Naive thymus-derived CD8-positive, alpha-beta T cell (primary cell): ENCODE data around the gene LCLAT1. TPM values are rescaled to one million over a fixed set of nuclear protein-coding genes. Genes with fewer than 3 reads are reported as not detected.

Experiments
- ATAC-seq, 2 donors: fragments of 150-1000 bp; cut with Tn5 transposase in 1 of 2; sonication (Bioruptor Pico), chemical (Tn5 transposase) in 1 of 2; 1 replicate in 1 of 2; 2 replicates in 1 of 2; pipeline ENCODE4 v1.10.0; 2021; ENCODE audit warnings: mild to moderate bottlenecking in 2 of 2, moderate library complexity in 2 of 2
- POLR2A ChIA-PET: fragments of 350-600 bp; sonication (Branson Sonifier 250); formaldehyde crosslinking; loops from one replicate; lab custom pipeline; 2021; ENCODE audit warnings: antibody characterized with exemption; lab: Charles Lee
- DNase-seq, 10 donors: peaks; one replicate each; pipeline versions ENCODE4 v3.0.0 to v3.0.0-alpha.2; 2020 to 2022
- H3K27ac Mint-ChIP-seq, 10 donors: one replicate each; pipeline ENCODE4 v1.8.0; 2020 to 2022; ENCODE audit warnings: mild to moderate bottlenecking in 10 of 10, mixed read lengths in 10 of 10, moderate library complexity in 4 of 10, inconsistent platforms in 1 of 10
- H3K27me3 Mint-ChIP-seq, 5 donors: one replicate each; pipeline ENCODE4 v1.8.0; 2021 to 2022; ENCODE audit warnings: mixed read lengths in 5 of 5
- H3K36me3 Mint-ChIP-seq, 3 donors: one replicate each; pipeline ENCODE4 v1.8.0; 2020 to 2022; ENCODE audit warnings: mixed read lengths in 3 of 3, mild to moderate bottlenecking in 2 of 3, inconsistent platforms in 1 of 3
- H3K4me1 Mint-ChIP-seq, 4 donors: one replicate each; pipeline ENCODE4 v1.8.0; 2021 to 2022; ENCODE audit warnings: mixed read lengths in 4 of 4
- H3K4me3 Mint-ChIP-seq, 10 donors: one replicate each; pipeline ENCODE4 v1.8.0; 2020 to 2022; ENCODE audit warnings: mild to moderate bottlenecking in 10 of 10, mixed read lengths in 10 of 10, moderate library complexity in 6 of 10, inconsistent platforms in 1 of 10
- H3K9me3 Mint-ChIP-seq, 9 donors: one replicate each; pipeline ENCODE4 v1.8.0; 2020 to 2022; ENCODE audit warnings: mixed read lengths in 9 of 9, mild to moderate bottlenecking in 3 of 9, inconsistent platforms in 1 of 9, moderate library complexity in 1 of 9
- polyA plus RNA-seq, 3 donors: library from polyadenylated mRNA; unstranded; fragments of 300-500 nt; fragmentation: Illumina TruSeq; gene quantifications; one replicate each; pipeline ENCODE4 v1.2.3, GENCODE V29; 2021
- total RNA-seq, 8 experiments: library from RNA in 2 of 8; stranded (reverse) in 2 of 8; gene quantifications; one replicate each; pipeline ENCODE4 v1.2.3 and lab custom pipeline; 2021 to 2026

LCLAT1 gene
- 10 to 100 TPM; 20.8 to 22.2 TPM for total RNA-seq
- polyA plus RNA-seq, result 10 to 100 TPM; 12.4 to 28.2 (median 13.7) TPM
- 25.5 to 41.5 (median 35.9) reads per million in 6 experiments for total RNA-seq (lab: John Stamatoyannopoulos, UW)

DNA sequence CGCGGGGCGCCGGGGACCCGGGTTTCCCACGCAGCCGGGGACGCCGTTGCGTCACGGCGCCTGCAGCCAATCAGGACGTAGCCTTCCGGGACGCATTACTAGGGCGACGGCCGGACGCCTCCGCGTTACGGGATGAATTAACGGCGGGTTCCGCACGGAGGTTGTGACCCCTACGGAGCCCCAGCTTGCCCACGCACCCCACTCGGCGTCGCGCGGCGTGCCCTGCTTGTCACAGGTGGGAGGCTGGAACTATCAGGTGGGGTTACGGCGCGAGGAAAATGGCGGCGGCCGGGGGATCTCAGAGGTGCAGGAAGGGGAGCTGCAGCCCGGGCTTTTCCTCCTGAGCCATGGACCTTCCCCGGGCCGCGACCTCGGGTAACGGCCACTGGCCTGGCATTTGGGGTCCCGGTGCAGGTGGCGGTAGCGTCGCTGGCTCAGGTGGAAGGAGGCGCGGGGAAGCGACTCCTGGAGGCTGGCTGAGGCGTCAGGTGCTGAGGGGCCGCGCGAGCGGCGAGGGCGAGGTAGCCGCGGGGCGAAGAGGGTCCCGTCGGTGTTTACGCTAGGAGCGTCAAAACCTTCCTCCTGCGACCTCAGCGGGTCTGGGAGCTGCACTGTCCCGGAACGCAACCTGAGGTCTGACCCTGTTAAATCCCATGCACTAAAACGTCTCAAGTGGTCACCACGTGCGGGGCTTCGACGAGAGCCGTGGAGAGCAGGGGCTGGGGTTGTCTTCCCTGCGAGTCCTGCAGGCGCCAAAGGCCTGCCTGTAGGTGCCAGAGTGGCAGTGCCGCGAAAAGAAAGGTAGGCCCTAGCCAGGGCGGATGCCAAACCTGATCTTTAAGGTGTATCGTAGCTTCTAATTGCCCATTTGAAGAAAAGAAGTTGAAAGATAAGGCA lies at the start of gene LCLAT1:
LCLAT1 (plus strand) TSS at position 98 of the 897 bp plus-strand sequence. CDS start 78,345 bp downstream, outside the sequence.
- DNase-seq, result peak; percentile 77 to 91 (median 88)
- POLR2A ChIA-PET, result interaction anchor here (0.6 to 3.8 kb wide), 21 partner anchors 12 to 283 kb away, joined by 3 to 28 read pairs (median 4); partner anchors contain the start of gene LBH
- Mint-ChIP-seq H3K27me3 (no peaks in the 10 kb centered on the region), H3K9me3 (no peaks in the 10 kb centered on the region), H3K4me1 (peaks cover 22 to 54% (median 41%) of the 10 kb centered on the region in 4 donors), H3K27ac (peak within 1 kb of the TSS; percentile 89 to 99 (median 98)), H3K36me3 (peaks cover 0 to 13% (median 0%) of the 10 kb centered on the region in 3 donors), H3K4me3 (peak within 1 kb of the TSS; percentile 94 to 97 (median 96))
- ATAC-seq, result peak; percentile 75 to 88

DNA sequence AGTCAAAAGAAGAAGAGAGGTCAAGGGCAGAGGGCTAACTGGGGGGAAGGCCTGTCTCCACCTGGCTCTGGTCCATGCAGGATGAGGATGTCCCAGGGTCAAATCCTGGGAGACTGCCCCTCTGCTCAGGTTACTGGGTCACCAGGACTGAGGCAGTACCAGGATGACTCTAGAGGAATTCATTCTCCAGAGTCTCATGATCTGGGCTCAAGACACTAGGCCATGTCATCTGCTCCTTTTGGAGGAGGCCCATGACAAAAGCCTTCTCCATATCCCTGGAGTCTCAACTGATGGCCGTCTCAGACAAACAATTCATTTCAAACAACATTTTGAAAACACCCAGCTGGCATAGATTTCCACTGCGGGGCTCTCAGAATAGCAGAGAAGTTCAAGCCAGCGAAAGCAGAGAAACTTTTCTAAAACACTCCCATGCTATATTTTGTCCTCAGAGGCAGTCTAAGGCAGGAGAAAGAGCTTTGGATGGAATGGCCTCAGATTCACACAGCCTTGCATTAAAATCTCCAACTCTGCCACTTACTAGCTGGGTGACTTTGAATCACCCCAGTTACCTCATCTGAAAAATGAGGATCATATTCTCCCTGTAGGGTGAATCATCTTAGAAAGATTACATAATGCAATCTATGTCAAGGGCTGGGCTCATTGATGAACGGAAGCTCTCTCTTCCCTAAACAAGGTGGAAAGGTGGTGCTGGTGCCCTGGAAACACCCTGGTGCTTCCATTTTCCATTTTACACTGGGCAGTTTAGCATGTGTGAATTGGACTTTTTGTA lies 48.8 kb upstream of the LCLAT1 start:
- POLR2A ChIA-PET, result interaction anchor here (1.2 kb wide), 1 partner anchor 24 kb away, joined by 5 read pairs; no protein-coding TSS in a partner anchor
- Mint-ChIP-seq H3K4me1 (peaks cover 0 to 20% (median 8%) of the 10 kb centered on the region in 4 donors), H3K27ac (peak overlapping the region in 2 of 10 donors; percentile 23 to 51), H3K4me3 (no peak overlapping the region), H3K36me3 (no peaks in the 10 kb centered on the region), H3K9me3 (no peaks in the 10 kb centered on the region), H3K27me3 (no peaks in the 10 kb centered on the region)
- no peak for ATAC-seq
- DNase-seq, result no peak

DNA sequence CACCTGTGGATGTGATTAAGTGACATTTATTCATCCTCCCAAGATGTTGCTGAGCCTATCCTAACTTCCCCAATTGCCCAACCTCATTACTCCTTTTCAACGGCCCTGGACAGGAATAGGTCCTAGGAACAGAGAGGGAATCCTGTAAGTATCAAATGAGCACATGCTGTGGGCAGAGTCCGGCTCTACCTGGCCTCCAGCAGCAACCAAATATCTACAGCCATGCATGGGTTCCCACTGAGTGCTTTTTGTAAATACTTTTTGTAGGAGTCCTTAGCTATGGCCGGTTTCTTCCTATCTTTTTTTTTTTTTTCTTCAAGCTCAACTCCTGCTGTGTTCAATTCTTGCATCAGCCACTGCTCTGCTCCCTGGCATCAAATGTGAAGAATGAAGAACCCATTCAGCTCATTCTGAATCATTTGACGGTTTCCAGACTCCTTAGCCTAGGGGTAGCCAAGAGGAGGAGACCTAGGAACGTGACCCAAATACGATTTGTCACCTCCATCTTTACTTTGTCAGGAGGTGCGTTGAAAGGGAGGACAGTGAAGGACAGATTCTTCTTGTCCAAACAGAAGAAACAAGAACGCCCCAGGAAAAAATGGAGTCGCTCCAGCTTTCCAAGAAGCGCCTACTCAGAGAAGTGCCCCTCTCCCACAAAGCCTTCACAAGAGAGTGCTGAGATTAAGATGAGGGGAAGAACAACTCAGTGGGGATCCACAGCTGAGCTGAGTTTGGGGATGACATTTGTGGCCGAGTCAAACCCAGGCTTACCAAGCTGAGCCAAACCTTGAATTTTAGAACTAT lies 46.7 kb upstream of the LCLAT1 start:
- Mint-ChIP-seq H3K4me1 (peaks cover 7 to 34% (median 11%) of the 10 kb centered on the region in 4 donors), H3K27ac (no peak overlapping the region)
- no peak for ATAC-seq

DNA sequence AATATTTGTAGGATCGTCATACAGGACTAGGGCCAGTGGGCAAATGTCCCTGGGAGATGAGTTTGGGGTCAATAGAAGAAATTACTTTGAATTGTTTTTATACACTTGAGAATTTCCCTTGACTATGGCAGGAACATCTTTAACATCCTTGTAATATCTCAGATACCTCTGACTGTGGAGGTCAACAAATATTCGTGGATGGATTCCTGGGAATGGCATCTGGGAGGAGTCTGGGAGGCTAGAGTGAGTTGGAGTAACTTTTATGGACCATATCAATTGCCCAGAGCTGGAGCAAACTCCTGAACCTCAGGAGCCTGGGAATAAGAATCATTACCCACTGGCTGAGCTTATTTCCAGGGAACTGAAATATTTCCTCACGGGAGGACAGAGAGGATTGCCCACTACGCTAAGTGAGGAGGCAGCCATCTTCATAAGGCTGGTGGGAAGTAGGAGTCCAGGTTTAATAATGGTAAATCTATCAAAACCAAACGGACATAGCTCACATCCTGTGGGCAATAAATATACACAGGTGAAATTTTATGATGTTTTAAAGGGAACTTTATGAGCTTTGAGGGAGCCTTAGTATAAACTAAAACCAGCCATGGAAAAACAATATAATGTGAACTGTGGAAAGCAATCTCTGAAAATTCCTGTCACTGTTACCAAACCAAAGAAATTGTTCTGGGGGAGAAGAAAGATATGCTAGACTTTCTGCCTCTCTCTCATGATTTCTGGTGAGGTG lies 44.4 kb upstream of the LCLAT1 start:
- DNase-seq, result no peak
- Mint-ChIP-seq H3K36me3 (no peaks in the 10 kb centered on the region), H3K4me1 (peaks cover 10 to 44% (median 16%) of the 10 kb centered on the region in 4 donors), H3K27ac (peak overlapping the region in 3 of 10 donors; percentile 2 to 47 (median 25)), H3K9me3 (no peaks in the 10 kb centered on the region), H3K4me3 (no peak overlapping the region), H3K27me3 (no peaks in the 10 kb centered on the region)
- no peak for ATAC-seq
- POLR2A ChIA-PET, result interaction anchor here (0.8 to 1.0 kb wide), 2 partner anchors 12 to 39 kb away, joined by 3 to 4 read pairs; no protein-coding TSS in a partner anchor

More for the DNA sequence above, 46.7 kb upstream of the LCLAT1 start:
- H3K4me3 Mint-ChIP-seq, result no peak overlapping the region
- H3K9me3 Mint-ChIP-seq, result no peaks in the 10 kb centered on the region
- H3K36me3 Mint-ChIP-seq, result no peaks in the 10 kb centered on the region
- POLR2A ChIA-PET, result no interaction called here
- H3K27me3 Mint-ChIP-seq, result no peaks in the 10 kb centered on the region
- DNase-seq, result no peak

DNA sequence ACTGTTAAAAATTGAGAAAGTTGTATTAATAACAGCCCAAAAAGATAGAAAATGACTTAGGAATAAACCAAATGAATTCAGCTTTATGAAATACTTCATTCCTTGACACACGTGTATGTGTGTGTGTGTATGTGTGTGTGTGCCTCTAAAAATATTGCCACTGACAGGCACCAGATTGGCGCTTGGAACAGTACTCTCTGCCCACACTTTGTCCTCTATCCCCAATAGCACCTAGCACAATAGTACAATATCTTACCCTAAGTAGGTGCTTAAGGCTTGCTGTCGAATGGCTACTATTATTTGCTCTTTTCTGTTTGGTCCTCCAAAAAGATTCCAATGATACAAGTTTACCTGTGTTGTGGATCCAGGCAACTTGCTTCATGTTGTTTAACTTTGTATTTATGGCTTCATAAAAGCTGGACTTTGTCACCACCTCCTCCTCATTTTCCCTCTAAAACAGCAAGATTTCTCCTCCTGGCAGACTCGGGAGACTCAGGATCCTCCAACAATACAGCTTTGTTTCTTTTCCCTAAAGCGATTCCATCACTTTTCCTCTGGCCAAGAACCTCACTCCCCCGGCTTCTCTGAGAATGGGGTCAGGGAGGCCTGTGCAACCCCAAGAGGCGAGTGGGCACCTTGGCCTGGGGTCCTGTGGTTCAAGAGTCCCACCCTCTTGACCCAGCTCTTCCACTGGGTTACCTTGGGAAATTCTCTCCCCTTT lies 43.3 kb upstream of the LCLAT1 start:
- Mint-ChIP-seq H3K4me3 (no peak overlapping the region), H3K27me3 (no peaks in the 10 kb centered on the region), H3K27ac (peak overlapping the region in 3 of 10 donors; percentile 9 to 27 (median 10)), H3K36me3 (no peaks in the 10 kb centered on the region), H3K4me1 (peaks cover 18 to 54% (median 23%) of the 10 kb centered on the region in 4 donors), H3K9me3 (no peaks in the 10 kb centered on the region)
- DNase-seq (no peak), ATAC-seq (no peak)
- POLR2A ChIA-PET, result interaction anchor here (1.7 kb wide), 1 partner anchor 32 kb away, joined by 3 read pairs; no protein-coding TSS in a partner anchor

DNA sequence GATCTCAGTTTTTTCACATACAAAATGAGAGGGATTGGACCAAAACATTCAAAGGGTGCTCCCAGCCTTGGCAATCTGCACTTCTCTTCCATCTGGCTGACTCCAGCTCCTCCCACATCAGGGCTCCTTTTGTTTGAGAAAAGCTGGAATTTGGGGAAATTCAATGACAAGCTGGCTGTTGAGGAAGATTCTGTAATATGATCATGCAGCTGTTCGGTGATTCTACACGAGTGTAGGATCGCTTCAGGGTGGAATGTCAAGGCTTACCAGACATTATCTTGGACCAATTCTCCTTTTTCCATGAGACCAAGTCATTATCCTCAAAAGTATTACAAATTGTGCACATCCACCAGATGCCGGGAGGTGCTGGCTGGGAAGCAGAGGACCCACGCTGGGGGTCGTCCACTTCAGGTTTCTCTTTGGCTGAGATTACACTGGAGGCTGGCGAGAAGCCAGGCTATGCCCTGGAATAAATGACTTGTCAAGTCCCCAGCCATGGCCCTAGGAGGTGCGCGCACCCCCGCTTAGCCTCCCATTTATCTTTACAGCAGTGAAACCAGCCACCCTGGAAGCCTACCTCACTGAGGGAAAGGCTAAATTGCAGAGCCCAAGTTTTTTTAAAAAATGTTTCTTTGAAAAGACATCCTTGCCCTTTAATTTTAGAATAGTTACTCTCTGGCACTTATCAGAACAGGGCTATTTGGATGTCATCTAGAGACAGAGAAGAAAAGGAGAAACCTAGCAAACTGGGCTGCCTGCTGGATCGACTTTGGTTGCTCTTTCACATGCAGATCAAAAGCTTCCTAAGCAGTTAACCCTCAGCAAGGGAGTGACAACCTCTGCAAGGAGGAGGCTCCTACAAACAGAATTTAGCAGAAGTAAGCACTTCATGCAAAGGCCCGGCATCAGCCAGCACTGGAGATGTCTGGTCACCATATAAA lies 42.5 kb upstream of the LCLAT1 start:
- POLR2A ChIA-PET, result interaction anchor here (1.2 to 1.7 kb wide), 2 partner anchors 17 to 32 kb away, joined by 3 to 5 read pairs; no protein-coding TSS in a partner anchor
- Mint-ChIP-seq H3K27ac (peak overlapping the region in 5 of 10 donors; percentile 9 to 81 (median 15)), H3K36me3 (no peaks in the 10 kb centered on the region), H3K27me3 (no peaks in the 10 kb centered on the region), H3K4me1 (peaks cover 23 to 63% (median 32%) of the 10 kb centered on the region in 4 donors), H3K9me3 (no peaks in the 10 kb centered on the region), H3K4me3 (peak overlapping the region in 1 of 10 donors; percentile 6)
- ATAC-seq (no peak), DNase-seq (peak in 1 of 10 donors; percentile 13)

DNA sequence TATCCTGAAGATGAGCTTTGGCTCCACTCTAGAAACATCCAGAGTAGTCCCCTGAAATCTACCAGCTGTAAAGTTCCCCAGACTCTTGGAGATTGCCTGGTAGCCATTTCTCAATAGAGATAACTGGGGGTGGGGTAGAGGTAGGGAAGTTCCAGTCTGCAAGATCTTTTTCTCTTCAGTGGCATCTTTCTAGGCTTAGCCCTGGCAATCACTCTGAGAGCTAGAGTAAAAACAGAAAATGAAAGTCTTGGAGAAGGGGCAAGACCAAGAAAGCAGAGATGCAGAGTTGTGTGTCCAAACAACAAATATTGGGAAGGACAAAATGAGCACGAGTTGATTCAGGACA lies 41.8 kb upstream of the LCLAT1 start:
- H3K27ac Mint-ChIP-seq, result peak overlapping the region in 4 of 10 donors; percentile 33 to 81 (median 47)
- H3K36me3 Mint-ChIP-seq, result no peaks in the 10 kb centered on the region
- DNase-seq (no peak), ATAC-seq (no peak)
- H3K27me3 Mint-ChIP-seq, result no peaks in the 10 kb centered on the region
- H3K4me3 Mint-ChIP-seq, result peak overlapping the region in 2 of 10 donors; percentile 1 to 6
- peaks cover 26 to 69% (median 38%) of the 10 kb centered on the region in 4 donors for H3K4me1 Mint-ChIP-seq
- no peaks in the 10 kb centered on the region for H3K9me3 Mint-ChIP-seq
- POLR2A ChIA-PET, result interaction anchor here (1.2 to 1.7 kb wide), 2 partner anchors 16 to 33 kb away, joined by 3 to 5 read pairs; no protein-coding TSS in a partner anchor

DNA sequence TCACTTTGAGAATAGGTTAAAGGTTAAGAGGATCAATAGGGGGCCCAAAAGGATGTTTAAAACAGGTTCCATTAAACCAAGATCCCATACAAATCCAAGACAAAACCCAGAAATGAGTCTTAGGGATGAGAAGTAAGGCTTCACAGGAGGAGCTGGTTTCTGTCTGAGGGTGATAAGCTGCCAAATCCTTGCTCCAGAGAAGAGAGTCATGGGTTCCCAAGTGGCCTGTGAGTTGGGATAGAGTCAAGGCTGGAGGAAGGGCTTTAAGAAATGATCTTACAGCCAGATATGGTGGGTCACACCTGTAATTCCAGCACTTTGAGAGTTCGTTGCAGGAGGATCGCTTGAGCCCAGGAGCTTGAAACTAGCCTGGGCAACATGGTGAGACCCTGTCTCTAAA lies 40.2 kb upstream of the LCLAT1 start:
- H3K4me1 Mint-ChIP-seq, result peaks cover 31 to 70% (median 48%) of the 10 kb centered on the region in 4 donors

DNA sequence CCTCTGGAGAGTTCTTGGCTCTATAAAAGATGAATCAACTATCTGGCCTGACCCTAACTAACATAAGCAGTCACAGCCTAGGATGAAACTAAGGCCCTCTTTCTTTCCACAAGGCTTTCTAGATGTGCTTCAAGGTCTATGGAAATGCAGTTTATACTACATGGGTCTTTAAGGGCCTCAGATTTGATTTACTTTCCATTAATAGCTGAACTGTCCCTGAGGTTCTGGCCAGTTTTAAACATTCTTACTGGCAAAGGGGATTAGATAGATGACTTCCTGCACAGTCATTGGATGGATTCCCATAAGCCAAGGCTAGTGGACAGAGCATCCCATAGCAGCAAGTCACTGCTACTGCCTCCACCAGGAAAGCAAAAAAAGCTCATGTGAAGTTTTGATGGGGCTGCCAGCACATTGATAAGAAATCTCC lies 38.1 kb upstream of the LCLAT1 start:
- peaks cover 27 to 50% (median 45%) of the 10 kb centered on the region in 4 donors for H3K4me1 Mint-ChIP-seq
- peak overlapping the region in 4 of 10 donors; percentile 7 to 74 (median 33) for H3K27ac Mint-ChIP-seq
- no peaks in the 10 kb centered on the region for H3K9me3 Mint-ChIP-seq
- POLR2A ChIA-PET, result interaction anchor here (1.0 kb wide), 1 partner anchor 170 kb away, joined by 9 read pairs; no protein-coding TSS in a partner anchor
- H3K27me3 Mint-ChIP-seq, result no peaks in the 10 kb centered on the region
- H3K36me3 Mint-ChIP-seq, result no peaks in the 10 kb centered on the region
- DNase-seq (no peak), ATAC-seq (no peak)
- H3K4me3 Mint-ChIP-seq, result peak overlapping the region in 2 of 10 donors; percentile 2 to 30

More for the DNA sequence above, 40.2 kb upstream of the LCLAT1 start:
- Mint-ChIP-seq H3K4me3 (no peak overlapping the region), H3K36me3 (no peaks in the 10 kb centered on the region), H3K9me3 (no peaks in the 10 kb centered on the region), H3K27ac (peak overlapping the region in 1 of 10 donors; percentile 53), H3K27me3 (no peaks in the 10 kb centered on the region)
- ATAC-seq, result no peak
- POLR2A ChIA-PET, result interaction anchor here (1.1 kb wide), 1 partner anchor 145 kb away, joined by 3 read pairs; no protein-coding TSS in a partner anchor
- DNase-seq, result no peak
